GM19328 (cell line): ENCODE data around the gene TNFAIP8.

Experiments used
- ATAC-seq: cut with Tn5 transposase; IDR thresholded peaks from one replicate; pipeline ENCODE4 v1.9.1; 2021; ENCODE audit warnings: mild to moderate bottlenecking, moderate library complexity; ENCODE audit not compliant: unreplicated experiment

Gene TNFAIP8

GRCh38 chr5:119345861-119346260 is 10.0 kb upstream of the TNFAIP8 start:
- ATAC-seq: no peak

GRCh38 chr5:119346394-119346793 is 9.4 kb upstream of the TNFAIP8 start:
- ATAC-seq: no peak

- ATAC-seq: no peak
Measured at GRCh38 chr5:119347574-119347973, 8.2 kb upstream of the TNFAIP8 start.

GRCh38 chr5:119347991-119348390 is 7.8 kb upstream of the TNFAIP8 start:
- ATAC-seq: no peak

- ATAC-seq: no peak
Measured at GRCh38 chr5:119353213-119353612, 2.6 kb upstream of the TNFAIP8 start.

GRCh38 chr5:119353686-119354366 is 2.0 kb upstream of the TNFAIP8 start:
- ATAC-seq: peak; percentile 50

- no peak for ATAC-seq
Measured at GRCh38 chr5:119354537-119355243, 1.1 kb upstream of the TNFAIP8 start.

GRCh38 chr5:119355244-119355638 is 578 bp upstream of the TNFAIP8 start:
- no peak for ATAC-seq

- ATAC-seq: no peak
Measured at GRCh38 chr5:119356612-119357188, 881 bp downstream of the TNFAIP8 start.

- no peak for ATAC-seq
Measured at GRCh38 chr5:119357270-119357669, 1.5 kb downstream of the TNFAIP8 start.

GRCh38 chr5:119357808-119358529 is 2.1 kb downstream of the TNFAIP8 start:
- ATAC-seq: no peak

GRCh38 chr5:119358530-119358900 is 2.7 kb downstream of the TNFAIP8 start:
- ATAC-seq: no peak

GRCh38 chr5:119358901-119359603 is 3.2 kb downstream of the TNFAIP8 start:
- no peak for ATAC-seq

- no peak for ATAC-seq
Measured at GRCh38 chr5:119359737-119360413, 4.1 kb downstream of the TNFAIP8 start.

- no peak for ATAC-seq
Measured at GRCh38 chr5:119360905-119361593, 5.2 kb downstream of the TNFAIP8 start.

GRCh38 chr5:119361594-119362125 is 5.8 kb downstream of the TNFAIP8 start:
- ATAC-seq: no peak

- ATAC-seq: no peak
Measured at GRCh38 chr5:119362714-119363113, 6.9 kb downstream of the TNFAIP8 start.

- no peak for ATAC-seq
Measured at GRCh38 chr5:119363271-119363670, 7.5 kb downstream of the TNFAIP8 start.

GRCh38 chr5:119363936-119364335 is 8.1 kb downstream of the TNFAIP8 start:
- no peak for ATAC-seq
